ENCODE results near the gene USP34.

- TF ChIP-seq YY1 (IDR thresholded peaks at IDR 0.05; ENCODE audit: insufficient read depth, insufficient read length) (no peak), ZNF274 (IDR thresholded peaks at IDR 0.05; ENCODE audit: low read depth, low read length) (no peak)
Observed at GRCh38 chr2:61141151-61141550, 329.7 kb downstream of the USP34 start.

Data from NT2/D1 (cell line).